ENCODE data around the gene CNTROB.
"Not testable (repeated sequence)": the region's sequence is repeated elsewhere in the genome, so short reads cannot be mapped to it uniquely, and the experiment has no call there.

CNTROB gene

GRCh38 chr17:7940743-7941142 lies 8.7 kb downstream of the CNTROB start:
- DNase-seq (ENCODE audit: low read depth, low spot score), result no peak

- no peak for DNase-seq (ENCODE audit: low read depth, low spot score)
Measured at GRCh38 chr17:7943291-7943690, 11.3 kb downstream of the CNTROB start.

GRCh38 chr17:7944326-7944725 lies 12.3 kb downstream of the CNTROB start:
- no peak for DNase-seq (ENCODE audit: low read depth, low spot score)

- DNase-seq (ENCODE audit: low read depth, low spot score), result no peak
Measured at GRCh38 chr17:7945651-7946050, 13.6 kb downstream of the CNTROB start.

GRCh38 chr17:7946441-7946840 lies 14.4 kb downstream of the CNTROB start:
- no peak for DNase-seq (ENCODE audit: low read depth, low spot score)

GRCh38 chr17:7947651-7948050 lies 15.6 kb downstream of the CNTROB start:
- DNase-seq (ENCODE audit: low read depth, low spot score), result no peak

GRCh38 chr17:7950578-7950977 lies 18.6 kb downstream of the CNTROB start:
- no peak for DNase-seq (ENCODE audit: low read depth, low spot score)

GRCh38 chr17:7951143-7951792 lies 19.3 kb downstream of the CNTROB start:
- no peak for DNase-seq (ENCODE audit: low read depth, low spot score)

GRCh38 chr17:7953266-7953665 lies 21.3 kb downstream of the CNTROB start:
- not testable (repeated sequence) for DNase-seq (ENCODE audit: low read depth, low spot score)

GRCh38 chr17:7955414-7956227 lies 23.6 kb downstream of the CNTROB start:
- DNase-seq (ENCODE audit: low read depth, low spot score), result no peak

GRCh38 chr17:7956228-7956965 lies 24.4 kb downstream of the CNTROB start:
- DNase-seq (ENCODE audit: low read depth, low spot score), result no peak

GRCh38 chr17:7959503-7960253 lies 27.7 kb downstream of the CNTROB start:
- no peak for DNase-seq (ENCODE audit: low read depth, low spot score)

- no peak for DNase-seq (ENCODE audit: low read depth, low spot score)
Measured at GRCh38 chr17:7961421-7961820, 29.4 kb downstream of the CNTROB start.

- no peak for DNase-seq (ENCODE audit: low read depth, low spot score)
Measured at GRCh38 chr17:7967751-7968150, 35.7 kb downstream of the CNTROB start.

GRCh38 chr17:7969433-7969832 lies 37.4 kb downstream of the CNTROB start:
- DNase-seq (ENCODE audit: low read depth, low spot score), result no peak

- DNase-seq (ENCODE audit: low read depth, low spot score), result no peak
Measured at GRCh38 chr17:7971651-7972050, 39.6 kb downstream of the CNTROB start.

- DNase-seq (ENCODE audit: low read depth, low spot score), result no peak
Measured at GRCh38 chr17:7972131-7972785, 40.3 kb downstream of the CNTROB start.

GRCh38 chr17:7974638-7975131 lies 42.7 kb downstream of the CNTROB start:
- no peak for DNase-seq (ENCODE audit: low read depth, low spot score)

GRCh38 chr17:7977039-7977438 lies 45.0 kb downstream of the CNTROB start:
- no peak for DNase-seq (ENCODE audit: low read depth, low spot score)

- no peak for DNase-seq (ENCODE audit: low read depth, low spot score)
Measured at GRCh38 chr17:7977805-7978204, 45.8 kb downstream of the CNTROB start.

GRCh38 chr17:7982173-7982572 lies 50.2 kb downstream of the CNTROB start:
- no peak for DNase-seq (ENCODE audit: low read depth, low spot score)
